ENCODE results near the gene BMS1. TPM values are rescaled to one million over a fixed set of nuclear protein-coding genes. Genes with fewer than 3 reads are reported as not detected.

The BMS1 gene
- total RNA-seq, 3 donors from 2014 or later (not counting 1 experiment from before 2014, with no cell fraction given): 10.4 to 12.1 (median 11.9) TPM

- no peaks in the 10 kb centered on the region for H3K27me3 ChIP-seq (ENCODE audit: control insufficient read depth, insufficient read depth, low read length)
- WGBS (ENCODE audit: insufficient coverage): 91% methylated on average over 16 of the region's 16 CpGs
- peaks cover 4 to 9% of the 10 kb centered on the region in 2 donors for H3K9me3 Mint-ChIP-seq
- H3K4me1 Mint-ChIP-seq: peaks cover 0 to 5% of the 10 kb centered on the region in 2 donors
- no peak overlapping the region for H3K27ac Mint-ChIP-seq
- intact Hi-C loops (cut with micrococcal nuclease): no loop called here
- ATAC-seq (no peak), DNase-seq (no peak)
- no peaks in the 10 kb centered on the region for H3K36me3 ChIP-seq (ENCODE audit: control insufficient read depth, insufficient read depth, low read length)
- no peak for TF ChIP-seq CTCF (IDR thresholded peaks at IDR 0.05)
- no peak overlapping the region for H3K27ac ChIP-seq (ENCODE audit: low read length)
- no peak overlapping the region for H3K4me3 Mint-ChIP-seq
- no peaks in the 10 kb centered on the region for H3K4me1 ChIP-seq (ENCODE audit: control insufficient read depth, insufficient read depth, low read length)
- H3K4me3 ChIP-seq (ENCODE audit: low read length): no peak overlapping the region
- peaks cover 7% of the 10 kb centered on the region for H3K9me3 ChIP-seq (ENCODE audit: control insufficient read depth, insufficient read depth, low read length)
- peaks cover 9% of the 10 kb centered on the region for H3K36me3 Mint-ChIP-seq
- no peaks in the 10 kb centered on the region for H3K27me3 Mint-ChIP-seq (ENCODE audit: low read depth in 2 of 2)
These were observed 97.6 kb downstream of the BMS1 start for GRCh38 chr10:42880255-42880620.

DNA sequence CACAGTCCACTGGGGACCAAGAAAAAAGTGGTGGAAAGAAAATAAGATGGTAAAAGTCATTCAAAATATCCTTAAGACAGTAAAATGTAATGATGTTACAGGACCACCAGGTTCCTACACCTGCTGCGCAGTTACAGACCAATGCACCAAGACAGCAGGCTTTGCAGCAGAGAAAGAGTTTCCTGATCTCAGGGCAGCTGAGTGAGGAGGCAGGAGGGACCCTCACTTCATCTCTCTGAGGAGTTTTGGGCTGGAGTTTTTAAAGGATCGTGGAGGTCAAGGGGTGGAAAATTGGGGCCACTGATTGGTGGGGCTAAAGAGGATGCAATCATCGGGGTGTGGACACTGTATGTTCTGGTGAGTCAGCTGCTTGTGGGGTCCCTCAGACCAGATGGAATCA is 100.0 kb downstream of the BMS1 start:
- peaks cover 0 to 5% of the 10 kb centered on the region in 2 donors for H3K4me1 Mint-ChIP-seq
- TF ChIP-seq CTCF (IDR thresholded peaks at IDR 0.05): no peak
- Histone ChIP-seq H3K27ac (ENCODE audit: low read length) (no peak overlapping the region), H3K27me3 (ENCODE audit: control insufficient read depth, insufficient read depth, low read length) (no peaks in the 10 kb centered on the region), H3K4me3 (ENCODE audit: low read length) (no peak overlapping the region), H3K4me1 (ENCODE audit: control insufficient read depth, insufficient read depth, low read length) (no peaks in the 10 kb centered on the region), H3K36me3 (ENCODE audit: control insufficient read depth, insufficient read depth, low read length) (no peaks in the 10 kb centered on the region), H3K9me3 (ENCODE audit: control insufficient read depth, insufficient read depth, low read length) (peaks cover 7% of the 10 kb centered on the region)
- no peak overlapping the region for H3K4me3 Mint-ChIP-seq
- peaks cover 9% of the 10 kb centered on the region for H3K36me3 Mint-ChIP-seq
- no peak for ATAC-seq
- 95% methylated on average over 3 of the region's 3 CpGs for WGBS (ENCODE audit: insufficient coverage)
- intact Hi-C loops (cut with micrococcal nuclease): no loop called here
- peaks cover 4 to 9% of the 10 kb centered on the region in 2 donors for H3K9me3 Mint-ChIP-seq
- no peak for DNase-seq
- no peaks in the 10 kb centered on the region for H3K27me3 Mint-ChIP-seq (ENCODE audit: low read depth in 2 of 2)
- H3K27ac Mint-ChIP-seq: no peak overlapping the region

Other genes starting within 250 kb of the BMS1 start
- gene ZNF33B, start 144.2 kb upstream of the BMS1 start, total RNA-seq: 10 to 100 TPM; 14.8 to 25.6 (median 17.8) TPM

Data from natural killer cell (primary cell).